ENCODE data around the gene CHSY1. TPM values are rescaled to one million over a fixed set of nuclear protein-coding genes. Genes with fewer than 3 reads are reported as not detected.

The CHSY1 gene, protein sequence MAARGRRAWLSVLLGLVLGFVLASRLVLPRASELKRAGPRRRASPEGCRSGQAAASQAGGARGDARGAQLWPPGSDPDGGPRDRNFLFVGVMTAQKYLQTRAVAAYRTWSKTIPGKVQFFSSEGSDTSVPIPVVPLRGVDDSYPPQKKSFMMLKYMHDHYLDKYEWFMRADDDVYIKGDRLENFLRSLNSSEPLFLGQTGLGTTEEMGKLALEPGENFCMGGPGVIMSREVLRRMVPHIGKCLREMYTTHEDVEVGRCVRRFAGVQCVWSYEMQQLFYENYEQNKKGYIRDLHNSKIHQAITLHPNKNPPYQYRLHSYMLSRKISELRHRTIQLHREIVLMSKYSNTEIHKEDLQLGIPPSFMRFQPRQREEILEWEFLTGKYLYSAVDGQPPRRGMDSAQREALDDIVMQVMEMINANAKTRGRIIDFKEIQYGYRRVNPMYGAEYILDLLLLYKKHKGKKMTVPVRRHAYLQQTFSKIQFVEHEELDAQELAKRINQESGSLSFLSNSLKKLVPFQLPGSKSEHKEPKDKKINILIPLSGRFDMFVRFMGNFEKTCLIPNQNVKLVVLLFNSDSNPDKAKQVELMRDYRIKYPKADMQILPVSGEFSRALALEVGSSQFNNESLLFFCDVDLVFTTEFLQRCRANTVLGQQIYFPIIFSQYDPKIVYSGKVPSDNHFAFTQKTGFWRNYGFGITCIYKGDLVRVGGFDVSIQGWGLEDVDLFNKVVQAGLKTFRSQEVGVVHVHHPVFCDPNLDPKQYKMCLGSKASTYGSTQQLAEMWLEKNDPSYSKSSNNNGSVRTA
- 20.9 to 27.3 TPM (median 24.6 TPM) in 5 replicates for total RNA-seq (2022; extraction: Qiagen RNA extraction)

DNA sequence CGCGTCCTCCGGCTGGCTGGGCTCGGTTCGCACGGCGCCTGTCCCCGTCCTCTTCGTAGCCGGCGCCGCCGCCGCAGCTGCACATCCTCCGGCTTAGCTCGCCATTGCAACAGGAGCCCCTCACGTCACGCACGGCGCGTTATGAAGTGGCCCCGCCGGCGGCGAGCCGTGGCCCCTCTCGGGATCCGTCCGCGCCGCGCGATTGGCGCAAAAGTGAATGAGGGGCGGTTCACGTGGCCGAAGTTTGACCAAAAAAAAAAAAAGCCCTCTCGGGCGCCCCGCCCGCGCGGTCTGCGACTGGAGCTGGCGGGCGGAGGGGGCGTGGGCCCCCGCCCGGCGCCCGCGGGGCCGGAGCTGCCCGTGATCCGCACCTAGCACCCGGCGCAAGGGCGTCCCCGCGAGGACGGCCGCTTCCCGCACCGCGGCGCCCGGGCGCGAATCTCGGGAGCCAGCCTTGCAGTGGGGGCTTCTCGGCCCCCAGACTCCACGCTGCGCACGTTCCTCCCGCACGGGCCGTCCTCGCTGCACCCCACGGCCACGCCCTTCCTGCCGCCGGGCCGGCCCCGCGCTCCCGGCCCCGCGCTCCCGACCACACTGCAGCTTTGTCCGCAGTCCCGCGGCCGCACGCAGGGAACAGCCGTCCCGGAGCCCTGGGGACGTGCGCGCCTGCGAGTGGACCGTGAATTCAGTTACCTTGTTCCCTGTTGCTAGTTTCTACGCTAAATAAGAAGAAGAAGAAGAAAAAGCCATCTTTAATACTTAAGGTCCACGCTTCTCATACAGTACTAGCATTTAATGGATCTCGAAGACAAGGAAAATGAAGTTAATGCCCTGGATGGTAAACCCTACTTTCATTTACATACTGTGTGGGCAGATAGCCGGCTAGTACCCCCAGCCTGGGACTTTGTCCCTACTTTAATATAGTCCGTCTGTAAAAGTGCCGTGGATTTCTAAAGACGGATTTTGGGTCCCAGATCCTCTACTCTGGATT is at the start of gene CHSY1:
CHSY1 (minus strand) TSS at position 219 of the 991 bp plus-strand sequence. CDS start 592 bp downstream, outside the sequence.

DNA sequence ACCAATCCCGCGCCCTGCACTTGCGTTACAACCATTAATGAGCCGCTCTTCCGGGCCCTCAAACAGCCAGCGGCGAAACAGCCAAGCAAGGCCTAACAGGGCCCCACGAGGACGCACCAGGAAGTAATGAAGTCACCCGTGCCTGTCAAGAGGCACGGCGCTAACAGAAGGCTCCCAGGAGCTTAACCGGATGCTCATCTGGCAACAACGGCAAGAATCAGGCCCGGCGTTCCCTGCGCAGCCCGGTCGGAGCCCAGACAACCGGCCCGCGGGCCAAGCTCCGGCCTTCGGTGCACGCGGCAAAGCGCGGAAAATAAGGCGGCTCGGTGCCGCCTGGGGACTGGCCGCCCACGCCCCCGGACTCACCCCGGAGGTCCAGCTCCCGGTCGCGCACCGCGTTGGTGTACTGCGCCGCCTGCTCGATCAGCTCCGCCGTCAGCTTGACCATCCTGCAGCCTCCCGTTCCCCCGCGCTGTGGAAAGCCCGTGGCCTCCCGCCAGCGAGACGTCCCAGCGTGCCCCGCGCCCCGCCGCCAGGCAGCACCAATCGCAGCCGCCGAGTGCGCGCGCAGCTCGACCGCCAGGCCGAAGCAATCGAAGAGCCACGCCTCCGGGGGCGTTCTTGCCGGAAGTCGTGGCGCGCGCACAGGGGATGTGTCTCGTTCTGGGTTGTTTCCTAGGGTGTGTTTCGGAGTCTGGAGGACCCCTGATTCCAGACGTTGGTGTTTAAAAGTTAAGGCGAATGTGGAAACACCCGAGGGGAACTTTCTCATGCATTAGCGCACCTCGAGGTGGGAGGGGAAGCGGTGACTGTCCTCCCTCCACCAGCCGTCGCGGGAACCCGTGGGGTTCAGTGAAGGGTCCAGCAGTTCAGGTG is 43.1 kb upstream of the CHSY1 start, which contains the start of gene SNRPA1:
SNRPA1 (minus strand) TSS at position 518 of the 876 bp plus-strand sequence; CDS start at position 448, 70 bp downstream.

DNA sequence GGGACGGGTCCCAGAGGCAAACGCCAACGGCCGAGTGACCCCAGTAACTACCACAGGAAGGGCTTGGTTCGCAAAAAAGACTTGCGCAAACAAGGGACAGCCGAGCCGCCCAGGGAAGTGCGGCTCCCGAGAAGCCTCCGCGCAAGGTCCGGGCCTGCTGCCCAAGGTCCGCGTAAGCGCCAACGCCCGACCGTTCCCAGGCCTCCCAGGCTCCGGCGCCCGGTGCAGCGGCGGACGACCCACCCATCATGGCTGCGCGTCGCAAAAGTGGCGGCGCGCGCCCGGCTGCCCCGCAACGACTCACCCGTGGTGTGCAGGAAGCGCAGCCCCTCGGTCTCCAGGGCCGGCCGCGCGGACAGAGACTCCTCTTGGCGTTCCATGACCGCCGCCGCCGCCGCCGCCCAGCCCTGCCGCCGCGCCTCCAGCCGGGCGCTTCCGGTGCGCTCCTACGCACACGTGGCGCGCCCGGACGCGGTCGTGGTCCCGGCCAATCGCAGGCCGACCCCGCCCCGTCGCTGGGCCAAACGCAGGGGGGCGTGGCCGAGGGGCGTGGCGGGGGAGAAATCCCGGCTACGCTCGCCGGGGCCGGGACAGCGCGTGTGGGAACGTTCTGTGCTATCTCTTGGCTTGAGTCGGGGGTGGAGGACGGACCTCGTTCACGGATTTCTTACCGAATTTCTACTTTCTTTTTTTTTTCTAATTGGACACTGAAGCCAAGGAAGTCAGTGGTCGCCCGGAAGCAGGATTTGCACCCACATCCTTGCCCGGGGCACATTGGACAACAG is 25.4 kb upstream of the CHSY1 start, which contains the start of gene SELENOS:
SELENOS (minus strand) TSS at position 448 of the 785 bp plus-strand sequence; CDS start at position 380, 68 bp downstream.

Other genes with a start within 250 kb of the CHSY1 start
- gene SELENOS, start 25.4 kb upstream of the CHSY1 start, total RNA-seq (2022; extraction: Qiagen RNA extraction), result 140 to 158 TPM (median 144 TPM) in 5 replicates
- 108 to 122 TPM (median 114 TPM) in 5 replicates for gene SNRPA1, start 43.2 kb upstream of the CHSY1 start, total RNA-seq (2022; extraction: Qiagen RNA extraction)
- 9.7 to 12.7 TPM (median 10.1 TPM) in 5 replicates for gene PCSK6, start 237.7 kb upstream of the CHSY1 start, total RNA-seq (2022; extraction: Qiagen RNA extraction)

All from A549 treated with CORT108297 at 1 μM for 4 hours (cell line).